AG04450 (cell line): ENCODE data around the gene NSFL1C. TPM values are rescaled to one million over a fixed set of nuclear protein-coding genes. Genes with fewer than 3 reads are reported as not detected.

Experiments
- CTCF ChIA-PET: fragments of 300-600, 350-600 bp; formaldehyde crosslinking; extraction: SDS; loops from one replicate; lab custom pipeline; 2022; ENCODE audit warnings: antibody characterized with exemption, inconsistent platforms; lab: Charles Lee
- POLR2A ChIA-PET: fragments of 350-600 bp; formaldehyde crosslinking; extraction: SDS; loops from one replicate; lab custom pipeline; 2021; ENCODE audit warnings: antibody characterized with exemption, inconsistent platforms; lab: Yijun Ruan, JAX
- DNase-seq: peaks from one replicate; pipeline ENCODE4 v3.0.0-alpha.2; 2011; ENCODE audit warnings: low read depth, low spot score
- H3K27ac ChIP-seq: one replicate; pipeline ENCODE4 v1.5.1; 2012; ENCODE audit warnings: low read depth, low read length, control low read depth
- H3K27me3 ChIP-seq: one replicate; pipeline ENCODE4 v1.6.0; 2012; ENCODE audit warnings: low read length; ENCODE audit not compliant: control insufficient read depth, insufficient read depth
- H3K4me3 ChIP-seq: 2 replicates; pipeline ENCODE4 v1.5.1; 2011; ENCODE audit warnings: mild to moderate bottlenecking, low read depth, low read length, control low read depth
- H3K9me3 ChIP-seq: 2 replicates; pipeline ENCODE4 v1.5.1; 2012; ENCODE audit warnings: low read length; ENCODE audit not compliant: control insufficient read depth, insufficient read depth
- polyA plus RNA-seq: library from polyadenylated mRNA; depleted of rRNA; stranded (reverse); fragments of >200 nt; gene quantifications from 2 replicates; pipeline ENCODE4 v1.2.3, GENCODE V29; 2011
- TF ChIP-seq, protein P1 (sequence below): IDR thresholded peaks from 2 replicates; pipeline ENCODE4 v1.5.1; 2011; ENCODE audit warnings: low read depth, low read length, control low read depth, inconsistent platforms

The NSFL1C gene
- polyA plus RNA-seq, 1 experiment = 23.0 TPM

- TF ChIP-seq, protein P1, sequence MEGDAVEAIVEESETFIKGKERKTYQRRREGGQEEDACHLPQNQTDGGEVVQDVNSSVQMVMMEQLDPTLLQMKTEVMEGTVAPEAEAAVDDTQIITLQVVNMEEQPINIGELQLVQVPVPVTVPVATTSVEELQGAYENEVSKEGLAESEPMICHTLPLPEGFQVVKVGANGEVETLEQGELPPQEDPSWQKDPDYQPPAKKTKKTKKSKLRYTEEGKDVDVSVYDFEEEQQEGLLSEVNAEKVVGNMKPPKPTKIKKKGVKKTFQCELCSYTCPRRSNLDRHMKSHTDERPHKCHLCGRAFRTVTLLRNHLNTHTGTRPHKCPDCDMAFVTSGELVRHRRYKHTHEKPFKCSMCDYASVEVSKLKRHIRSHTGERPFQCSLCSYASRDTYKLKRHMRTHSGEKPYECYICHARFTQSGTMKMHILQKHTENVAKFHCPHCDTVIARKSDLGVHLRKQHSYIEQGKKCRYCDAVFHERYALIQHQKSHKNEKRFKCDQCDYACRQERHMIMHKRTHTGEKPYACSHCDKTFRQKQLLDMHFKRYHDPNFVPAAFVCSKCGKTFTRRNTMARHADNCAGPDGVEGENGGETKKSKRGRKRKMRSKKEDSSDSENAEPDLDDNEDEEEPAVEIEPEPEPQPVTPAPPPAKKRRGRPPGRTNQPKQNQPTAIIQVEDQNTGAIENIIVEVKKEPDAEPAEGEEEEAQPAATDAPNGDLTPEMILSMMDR = peak; percentile 22; the same call in 1 of the 2 replicates
- POLR2A ChIA-PET = no interaction called here
- Histone ChIP-seq H3K9me3 (no peaks in the 10 kb centered on the region), H3K27me3 (no peaks in the 10 kb centered on the region), H3K27ac (no peak overlapping the region), H3K4me3 (no peak overlapping the region)
- CTCF ChIA-PET = interaction anchor here (0.8 to 2.7 kb wide), 5 partner anchors 8 to 44 kb away, joined by 3 to 10 read pairs (median 3); no protein-coding TSS in a partner anchor
- DNase-seq = no peak
Observed at GRCh38 chr20:1427457-1428054, 39.1 kb downstream of the NSFL1C start.

- no peak overlapping the region for H3K4me3 ChIP-seq
- POLR2A ChIA-PET = no interaction called here
- no peak for DNase-seq
Observed at GRCh38 chr20:1426231-1426849, 40.3 kb downstream of the NSFL1C start.

DNA sequence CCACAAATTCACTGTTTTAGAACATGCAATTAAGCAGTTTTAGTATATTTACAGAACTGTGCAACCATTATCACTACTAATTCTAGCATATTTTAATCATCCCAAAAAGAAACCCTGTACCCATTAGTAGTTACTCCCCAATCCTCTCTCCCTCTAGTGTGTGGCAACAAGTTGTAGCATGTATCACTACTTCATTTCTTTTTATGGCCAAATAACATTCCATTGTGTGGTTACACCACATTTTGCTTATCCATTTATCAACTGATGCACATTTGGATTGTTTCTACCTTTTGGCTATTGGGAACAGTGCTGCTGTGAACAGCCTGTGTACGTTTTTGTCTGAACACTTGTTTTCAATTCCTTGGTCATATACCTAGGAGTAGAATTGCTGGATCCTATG lies 42.3 kb downstream of the NSFL1C start:
- peaks cover 5% of the 10 kb centered on the region; the same call in 1 of the 2 replicates for H3K9me3 ChIP-seq
- ChIA-PET CTCF (interaction anchor here (1.0 kb wide), 1 partner anchor 12 kb away, joined by 3 read pairs; no protein-coding TSS in a partner anchor), POLR2A (no interaction called here)

More at GRCh38 chr20:1426231-1426849, 40.3 kb downstream of the NSFL1C start:
- Histone ChIP-seq H3K9me3 (no peaks in the 10 kb centered on the region), H3K27me3 (no peaks in the 10 kb centered on the region), H3K27ac (no peak overlapping the region)
- TF ChIP-seq, protein P1 = no peak
- CTCF ChIA-PET = interaction anchor here (1.0 to 1.5 kb wide), 6 partner anchors 9 to 113 kb away, joined by 3 to 5 read pairs (median 3); no protein-coding TSS in a partner anchor

DNA sequence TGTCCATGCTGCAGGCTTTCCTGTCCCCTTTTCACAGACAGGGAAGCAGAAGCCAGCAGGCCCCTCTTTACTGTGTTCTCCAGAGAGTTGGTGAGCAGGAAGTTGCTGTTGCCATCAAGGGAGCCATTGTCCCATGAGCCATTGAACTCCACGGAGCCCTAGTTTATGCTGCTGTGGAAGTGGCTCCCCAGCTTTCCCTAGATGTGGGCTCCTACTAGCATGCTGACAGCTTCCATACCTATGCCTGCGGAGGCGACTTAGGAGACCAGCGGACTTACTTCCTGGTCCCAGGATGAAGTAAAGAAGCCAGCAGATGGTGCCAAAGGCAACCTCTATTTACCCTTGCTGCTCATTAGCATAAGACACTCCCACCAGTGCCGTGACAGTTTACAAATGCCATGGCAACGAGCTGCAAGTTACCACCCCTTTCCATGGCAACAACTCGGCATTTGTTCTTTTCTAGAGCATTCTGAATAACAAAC lies 43.0 kb downstream of the NSFL1C start:
- peaks cover 5% of the 10 kb centered on the region; the same call in 1 of the 2 replicates for H3K9me3 ChIP-seq
- POLR2A ChIA-PET = no interaction called here
- TF ChIP-seq, protein P1 = peak; percentile 10; the same call in 1 of the 2 replicates
- no peaks in the 10 kb centered on the region for H3K27me3 ChIP-seq
- no peak for DNase-seq
- no peak overlapping the region for H3K4me3 ChIP-seq
- CTCF ChIA-PET = no interaction called here
- no peak overlapping the region for H3K27ac ChIP-seq

More for the DNA sequence above, 42.3 kb downstream of the NSFL1C start:
- Histone ChIP-seq H3K27ac (no peak overlapping the region), H3K4me3 (no peak overlapping the region), H3K27me3 (no peaks in the 10 kb centered on the region)
- DNase-seq = no peak
- TF ChIP-seq, protein P1 = no peak

GRCh38 chr20:1423206-1423605 lies 43.4 kb downstream of the NSFL1C start:
- DNase-seq = no peak
- CTCF ChIA-PET = no interaction called here
- POLR2A ChIA-PET = no interaction called here
- Histone ChIP-seq H3K9me3 (peaks cover 5% of the 10 kb centered on the region; the same call in 1 of the 2 replicates), H3K27ac (no peak overlapping the region), H3K27me3 (no peaks in the 10 kb centered on the region), H3K4me3 (no peak overlapping the region)
- TF ChIP-seq, protein P1 = no peak
